Testis (tissue), 2 donors: Measurements from ENCODE around the gene LEPROT.

Experiments used
- CTCF ChIP-seq, 3 experiments: fragments of 450-650 bp in 2 of 3; fragments of 200-600 bp in 1 of 3; sonication (generic) in 1 of 3; IDR thresholded peaks; one replicate each; pipeline ENCODE4 v1.5.1; 2016 to 2019; ENCODE audit warnings: antibody characterized with exemption in 3 of 3, mild to moderate bottlenecking in 2 of 3, moderate library complexity in 1 of 3
- POLR2A ChIP-seq: fragments of 450-650 bp; IDR thresholded peaks from one replicate; pipeline ENCODE4 v1.6.1; 2017; ENCODE audit warnings: antibody characterized with exemption, mild to moderate bottlenecking, moderate library complexity

DNA sequence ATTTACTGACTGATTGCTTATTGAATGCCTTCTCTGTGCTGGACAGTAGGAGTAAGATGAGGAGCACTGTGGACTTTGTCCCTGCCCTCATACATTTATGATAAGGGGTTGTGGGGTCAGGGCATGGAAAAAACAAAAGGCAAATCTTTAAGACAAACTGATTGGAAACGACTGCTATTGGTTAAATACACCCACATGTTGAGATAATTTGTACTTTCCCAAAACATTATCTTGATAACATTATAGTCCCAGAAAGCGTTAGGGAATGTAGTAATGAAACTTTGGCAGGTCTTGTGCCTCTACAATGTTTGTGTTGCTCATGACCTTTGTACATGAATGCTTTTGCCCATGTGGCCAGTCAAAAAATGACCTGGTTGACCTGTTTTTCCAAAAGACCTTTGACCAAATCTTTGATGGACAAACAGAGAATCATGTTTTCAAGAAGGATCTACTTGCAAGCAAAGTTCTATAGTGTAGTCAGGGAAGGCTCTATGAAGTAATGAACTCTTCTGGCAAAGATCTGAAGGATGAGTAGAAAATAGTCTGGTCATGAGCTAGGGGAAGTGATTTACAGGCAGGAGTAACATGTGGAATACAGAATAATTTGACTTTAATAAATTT lies 50.9 kb downstream of the LEPROT start:
- TF ChIP-seq CTCF (IDR thresholded peaks at IDR 0.05) (no peak), POLR2A (no peak)
